GM19463 (cell line): ENCODE data around the gene NKPD1.

ENCODE experiments used
- ATAC-seq: cut with Tn5 transposase; IDR thresholded peaks from one replicate; pipeline ENCODE4 v1.9.1; 2021; ENCODE audit warnings: mild to moderate bottlenecking, moderate library complexity; ENCODE audit not compliant: unreplicated experiment

The NKPD1 gene

GRCh38 chr19:45141203-45141900 lies 19.4 kb downstream of the NKPD1 start:
- no peak for ATAC-seq

DNA sequence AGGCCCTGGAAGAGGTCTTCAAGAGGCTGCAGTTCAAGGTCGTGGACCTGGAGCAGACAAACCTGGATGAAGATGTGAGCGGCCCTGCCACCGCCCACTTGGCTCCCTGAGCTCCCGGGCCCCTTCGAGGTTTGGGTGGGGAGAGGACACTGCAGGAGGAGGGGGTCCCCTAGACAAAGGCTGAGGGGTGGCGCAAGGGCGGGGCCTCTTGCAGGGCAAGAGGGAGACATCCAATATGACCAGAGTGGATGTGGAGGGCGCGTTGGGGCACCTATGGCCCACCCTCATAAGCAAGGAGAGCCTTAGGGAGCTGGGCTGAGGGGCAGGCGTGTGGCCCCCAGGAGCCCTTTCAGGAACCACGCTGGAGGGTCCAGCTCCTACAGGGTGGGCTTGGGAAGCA lies 20.2 kb downstream of the NKPD1 start:
- no peak for ATAC-seq

DNA sequence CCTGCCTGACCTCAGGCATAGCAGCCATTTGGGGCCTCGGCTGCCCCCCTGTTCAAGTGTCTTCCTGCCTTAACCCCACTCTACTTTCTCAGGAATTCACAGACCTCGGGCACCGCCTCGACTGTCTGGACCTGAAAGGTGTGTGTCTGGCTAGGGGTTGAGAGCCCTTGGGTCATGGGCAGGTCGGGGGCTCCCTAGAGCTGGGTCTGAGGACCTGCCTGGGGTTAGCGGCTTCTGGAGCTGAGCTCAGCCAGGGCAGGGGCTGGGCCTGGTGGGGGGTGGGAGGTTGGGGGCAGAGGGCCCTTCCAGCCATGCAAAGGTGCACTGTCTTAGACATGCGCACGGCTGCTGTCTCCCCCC lies 20.7 kb downstream of the NKPD1 start:
- ATAC-seq, result no peak

- no peak for ATAC-seq
These were observed 21.3 kb downstream of the NKPD1 start for GRCh38 chr19:45139286-45140143.

- no peak for ATAC-seq
These were observed 22.5 kb downstream of the NKPD1 start for GRCh38 chr19:45138303-45138751.

GRCh38 chr19:45137179-45137761 lies 23.5 kb downstream of the NKPD1 start:
- ATAC-seq, result peak; percentile 82

DNA sequence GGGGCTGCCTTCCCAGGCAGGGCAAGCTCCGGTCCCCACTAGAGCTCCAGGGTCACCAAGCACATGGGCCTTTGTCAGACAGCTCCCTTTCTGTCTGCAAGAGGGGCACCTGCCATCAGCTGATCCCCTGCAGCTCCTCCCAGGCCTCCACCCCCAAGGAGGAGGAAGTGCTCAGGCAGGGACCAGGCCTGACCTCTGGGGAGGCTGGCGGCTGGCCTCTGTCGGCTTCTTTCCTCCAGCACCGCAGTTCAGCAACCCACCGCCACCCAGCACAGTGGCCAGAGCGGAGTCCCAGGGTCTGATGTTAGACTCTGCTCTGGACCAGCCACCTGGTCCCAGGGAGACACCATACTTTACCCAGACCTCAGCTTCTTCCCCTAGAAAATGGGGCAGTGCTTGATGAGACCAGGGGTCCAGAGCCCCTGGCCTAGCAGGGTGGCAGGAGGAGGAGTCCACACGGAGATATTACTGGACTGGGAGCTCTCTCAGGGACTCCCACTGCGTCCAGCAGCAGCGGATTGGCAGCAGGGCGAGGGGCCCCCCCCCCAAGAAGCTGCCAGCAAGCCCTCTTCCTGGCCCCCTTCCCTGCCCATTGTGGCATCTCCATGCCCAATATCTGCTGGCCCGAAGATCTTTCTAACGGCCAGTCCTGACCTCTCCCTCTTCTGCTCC lies 24.1 kb downstream of the NKPD1 start:
- ATAC-seq, result no peak

- ATAC-seq, result no peak
These were observed 25.5 kb downstream of the NKPD1 start for GRCh38 chr19:45135176-45135885.

DNA sequence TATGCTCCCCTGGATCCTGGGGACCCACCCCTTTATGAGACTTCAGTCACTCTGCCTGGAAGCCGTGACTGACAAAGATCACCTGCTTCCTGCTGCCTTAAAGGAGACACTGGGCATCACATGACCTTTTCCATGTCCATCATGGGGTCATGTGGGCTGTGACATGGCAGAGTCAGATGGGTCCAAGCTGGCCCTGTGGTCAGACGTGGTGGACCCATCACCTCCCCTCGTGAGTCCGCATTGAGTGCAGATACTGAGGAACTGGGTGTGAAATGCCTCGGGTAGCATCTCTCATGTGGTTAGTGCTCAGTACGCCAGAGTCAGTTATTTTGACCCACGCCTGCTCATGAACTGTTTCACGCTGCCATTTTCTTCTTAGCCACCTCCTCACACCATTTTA lies 27.1 kb downstream of the NKPD1 start:
- ATAC-seq, result no peak

DNA sequence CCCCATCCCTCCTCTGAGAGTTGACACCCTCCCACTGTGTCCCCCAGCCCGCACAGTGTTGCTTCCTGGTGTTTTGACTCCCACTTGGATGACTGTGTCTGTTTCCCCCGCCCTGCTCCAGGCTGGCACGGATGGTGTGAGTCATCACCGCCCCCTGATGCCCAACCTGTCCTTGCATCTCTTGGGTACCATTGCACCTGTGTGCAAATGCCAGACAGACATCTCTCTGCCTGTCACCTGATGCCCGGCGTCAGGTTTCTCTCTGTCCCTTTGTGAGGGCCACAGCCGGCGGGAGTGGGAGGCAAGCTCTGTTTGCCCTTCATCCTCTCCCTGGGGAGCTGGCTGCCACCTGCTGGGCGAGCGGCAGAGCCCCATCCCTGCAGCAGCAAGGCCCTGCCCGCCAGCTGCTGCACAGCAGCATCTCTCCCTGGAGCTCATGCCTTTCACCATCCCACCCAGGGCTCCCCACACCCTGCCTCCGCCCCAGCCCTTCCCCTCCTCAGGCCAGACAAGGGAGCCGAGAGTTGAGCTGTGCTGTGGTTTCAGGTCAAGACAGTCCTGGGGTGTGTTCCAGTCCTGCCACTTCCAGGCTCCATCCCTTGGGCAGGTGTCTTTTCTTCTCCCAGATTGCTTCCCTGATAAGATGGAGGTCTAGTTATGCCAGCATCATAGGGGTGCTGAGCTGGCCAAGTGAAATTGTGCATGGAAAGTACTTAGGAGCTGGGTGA lies 29.7 kb downstream of the NKPD1 start:
- ATAC-seq, result no peak

DNA sequence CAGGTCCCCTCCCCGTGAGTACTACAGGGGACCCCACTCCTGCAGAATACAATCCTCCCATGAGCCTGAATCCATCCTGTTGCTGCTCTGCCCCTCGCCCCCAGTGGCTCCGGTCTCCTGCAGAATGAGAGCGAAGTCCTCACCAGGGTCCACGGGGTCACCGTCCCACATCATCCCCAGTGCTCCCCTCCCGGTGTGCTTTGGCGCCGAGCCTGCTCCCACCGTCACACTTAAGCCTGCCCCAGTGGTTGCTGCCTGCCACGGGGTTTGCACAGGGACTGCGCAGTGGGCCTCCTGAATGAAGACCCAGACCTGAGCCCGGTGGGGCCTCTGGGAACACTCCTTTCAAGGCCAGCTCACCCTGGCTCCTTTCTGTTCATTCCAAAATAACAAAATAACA lies 30.5 kb downstream of the NKPD1 start:
- ATAC-seq, result no peak

DNA sequence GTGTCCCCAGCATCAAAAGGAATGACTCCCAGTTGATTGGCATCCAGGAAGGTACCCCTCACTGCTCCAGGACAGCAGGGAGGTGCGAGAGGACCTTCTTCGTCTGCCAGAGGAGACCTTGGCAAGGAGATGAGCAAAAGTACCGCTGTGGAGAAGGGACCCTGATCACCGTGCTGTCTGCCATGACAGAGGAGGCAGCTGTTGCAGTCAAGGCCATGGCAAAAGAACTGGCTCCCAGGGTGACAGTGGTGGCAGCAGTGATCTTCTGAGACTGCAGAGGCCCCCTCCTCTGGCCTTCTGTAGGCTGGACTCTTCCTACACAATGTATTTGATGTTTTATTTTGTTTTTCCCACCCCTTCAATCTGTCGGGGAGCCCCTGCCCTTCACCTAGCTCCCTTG lies 32.0 kb downstream of the NKPD1 start:
- no peak for ATAC-seq

DNA sequence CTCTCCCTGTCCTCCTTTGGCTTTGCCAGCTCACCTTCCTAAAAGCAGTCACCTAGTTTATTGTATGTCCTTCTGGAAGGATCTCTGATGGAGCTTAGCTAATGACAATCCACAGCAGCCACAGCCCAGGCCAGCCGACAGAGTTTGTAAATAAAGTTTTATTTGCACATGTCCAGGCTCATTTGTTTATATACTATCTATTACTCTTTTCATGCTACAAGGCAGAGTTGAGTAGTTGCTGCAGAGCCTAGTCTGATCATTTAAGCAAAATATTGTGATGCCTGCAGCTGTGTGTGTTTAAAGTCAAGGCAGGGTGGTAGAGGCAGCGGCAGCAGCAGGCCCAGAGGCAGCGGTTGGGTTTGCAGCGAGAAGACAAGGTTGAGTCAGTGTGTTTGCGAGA lies 32.6 kb downstream of the NKPD1 start:
- no peak for ATAC-seq

- ATAC-seq, result no peak
These were observed 34.1 kb downstream of the NKPD1 start for GRCh38 chr19:45126654-45127053.

GRCh38 chr19:45125975-45126493 lies 34.7 kb downstream of the NKPD1 start:
- no peak for ATAC-seq

GRCh38 chr19:45125360-45125759 lies 35.4 kb downstream of the NKPD1 start:
- ATAC-seq, result no peak

GRCh38 chr19:45124021-45124420 lies 36.8 kb downstream of the NKPD1 start:
- ATAC-seq, result no peak

- ATAC-seq, result no peak
These were observed 37.3 kb downstream of the NKPD1 start for GRCh38 chr19:45123440-45123850.

- ATAC-seq, result no peak
These were observed 38.0 kb downstream of the NKPD1 start for GRCh38 chr19:45122832-45123231.

- no peak for ATAC-seq
These were observed 38.9 kb downstream of the NKPD1 start for GRCh38 chr19:45121827-45122345.
